HCT116 (cell line): ENCODE data around the gene LHX1. TPM values are rescaled to one million over a fixed set of nuclear protein-coding genes. Genes with fewer than 3 reads are reported as not detected.

ENCODE experiments used
- ATAC-seq: fragments of 200-7000 bp; cut with Tn5 transposase; 2 replicates; pipeline ENCODE4 v1.9.1; 2020; ENCODE audit warnings: mild to moderate bottlenecking, moderate library complexity
- BruUV-seq: library from RNA; stranded (reverse); fragments of 400-500 nt; replicated peaks from 2 replicates; lab custom pipeline; 2021; lab: Mats Ljungman, UMichigan
- CTCF ChIA-PET: fragments of 300-600 bp; sonication (Branson Sonifier 250); formaldehyde crosslinking; loops from one replicate; lab custom pipeline; 2021; ENCODE audit warnings: antibody characterized with exemption; lab: Charles Lee
- POLR2A ChIA-PET: fragments of 300-600, 350-600 bp; sonication (Branson Sonifier 250); formaldehyde crosslinking; loops from one replicate; lab custom pipeline; 2021; ENCODE audit warnings: antibody characterized with exemption; lab: Charles Lee
- RAD21 ChIA-PET, 2 experiments: fragments of 300-600 bp; sonication (Branson Sonifier 250); formaldehyde crosslinking; loops; one replicate each; lab custom pipeline; 2023; ENCODE audit warnings: low total read pairs in 2 of 2; ENCODE audit not compliant: uncharacterized antibody in 2 of 2, unreplicated experiment in 2 of 2, low non-redundant PET in 1 of 2; lab: Charles Lee
- DNase-seq: peaks from one replicate; pipeline ENCODE4 v3.0.0-alpha.2; 2010; ENCODE audit warnings: low read depth, low spot score
- H2AFZ ChIP-seq: fragments of 200-600 bp; shearing (Covaris generic), sonication (generic); 2 replicates; pipeline ENCODE4 v1.6.1; 2017; ENCODE audit warnings: low read depth, mixed run types, mixed read lengths, antibody characterized with exemption, low read length; ENCODE audit not compliant: poor library complexity, severe bottlenecking
- H3K27ac ChIP-seq: 2 replicates; pipeline ENCODE4 v1.5.1; 2012; ENCODE audit warnings: low read depth, low read length
- H3K27me3 ChIP-seq: fragments of 200-600 bp; sonication (generic); 2 replicates; pipeline ENCODE4 v1.6.1; 2016; ENCODE audit warnings: mixed run types, low read length, mixed read lengths; ENCODE audit not compliant: insufficient read depth
- H3K36me3 ChIP-seq, 2 experiments: fragments of 200-500 bp in 1 of 2; fragments of 200-600 bp in 1 of 2; sonication (Bioruptor generic) in 1 of 2; sonication (generic) in 1 of 2; 2 replicates each; pipeline versions ENCODE4 v1.5.1 to v1.6.1; 2014 to 2016; ENCODE audit warnings: low read length in 2 of 2, inconsistent platforms in 1 of 2, mixed read lengths in 1 of 2, mixed run types in 1 of 2; ENCODE audit not compliant: insufficient read depth in 2 of 2, control insufficient read depth in 1 of 2
- H3K4me1 ChIP-seq, 2 experiments: fragments of 200-600 bp in 1 of 2; sonication (generic) in 1 of 2; 2 replicates each; pipeline versions ENCODE4 v1.5.1 to v1.6.1; 2012 to 2017; ENCODE audit warnings: low read length in 2 of 2, inconsistent platforms in 1 of 2, mild to moderate bottlenecking in 1 of 2, mixed read lengths in 1 of 2, mixed run types in 1 of 2, moderate library complexity in 1 of 2; ENCODE audit not compliant: insufficient read depth in 2 of 2, control insufficient read depth in 1 of 2
- H3K4me2 ChIP-seq: fragments of 200-600 bp; sonication (generic); 2 replicates; pipeline ENCODE4 v1.6.1; 2017; ENCODE audit warnings: mixed run types, low read length, mixed read lengths
- H3K4me3 ChIP-seq, 2 experiments: fragments of 200-600 bp in 1 of 2; sonication (generic) in 1 of 2; replicated peaks in 1 of 2; 2 replicates each; pipeline ENCODE4 v1.5.1; 2011 to 2016; ENCODE audit warnings: low read length in 2 of 2, control low read depth in 1 of 2, low read depth in 1 of 2, mild to moderate bottlenecking in 1 of 2, mixed read lengths in 1 of 2, mixed run types in 1 of 2
- H3K79me2 ChIP-seq: fragments of 200-600 bp; sonication (generic); 2 replicates; pipeline ENCODE4 v1.6.1; 2017; ENCODE audit warnings: mild to moderate bottlenecking, mixed run types, low read length, moderate library complexity, mixed read lengths; ENCODE audit not compliant: insufficient read depth
- H3K9ac ChIP-seq: fragments of 200-600 bp; sonication (generic); 2 replicates; pipeline ENCODE4 v1.6.1; 2016; ENCODE audit warnings: low read length, mixed read lengths
- H3K9me2 ChIP-seq: fragments of 200-600 bp; sonication (generic), shearing (Covaris generic); 2 replicates; pipeline ENCODE4 v1.6.1; 2017; ENCODE audit warnings: mixed run types, mild to moderate bottlenecking, moderate library complexity; ENCODE audit not compliant: insufficient read depth
- H3K9me3 ChIP-seq, 2 experiments: fragments of 200-500 bp in 1 of 2; fragments of 200-600 bp in 1 of 2; sonication (Bioruptor generic) in 1 of 2; sonication (generic) in 1 of 2; 2 replicates each; pipeline ENCODE4 v1.6.1; 2014 to 2017; ENCODE audit warnings: low read length in 2 of 2, mixed read lengths in 2 of 2, inconsistent platforms in 1 of 2, low read depth in 1 of 2, mild to moderate bottlenecking in 1 of 2, mixed run types in 1 of 2, moderate library complexity in 1 of 2; ENCODE audit not compliant: control insufficient read depth in 1 of 2, insufficient read depth in 1 of 2
- H4K20me1 ChIP-seq: fragments of 200-600 bp; sonication (generic), shearing (Covaris generic); 2 replicates; pipeline ENCODE4 v1.6.1; 2017; ENCODE audit warnings: mixed run types, mild to moderate bottlenecking, moderate library complexity; ENCODE audit not compliant: insufficient read depth
- CBX3 ChIP-seq: IDR thresholded peaks from 2 replicates; pipeline ENCODE4 v1.6.1; 2012; ENCODE audit warnings: low read depth
- CEBPB ChIP-seq: IDR thresholded peaks from 2 replicates; pipeline ENCODE4 v1.6.1; 2012; ENCODE audit warnings: low read depth
- EGR1 ChIP-seq: IDR thresholded peaks from 2 replicates; pipeline ENCODE4 v1.6.1; 2012; ENCODE audit warnings: low read depth
- ELF1 ChIP-seq: IDR thresholded peaks from 2 replicates; pipeline ENCODE4 v1.6.1; 2012; ENCODE audit warnings: low read depth, borderline replicate concordance
- EZH2 ChIP-seq: fragments of 200-600 bp; sonication (generic); IDR thresholded peaks from 2 replicates; pipeline ENCODE4 v1.6.1; 2017; ENCODE audit warnings: antibody characterized with exemption, mixed run types
- EZH2phosphoT487 ChIP-seq: fragments of 200-600 bp; IDR thresholded peaks from 2 replicates; pipeline ENCODE4 v1.6.1; 2018; ENCODE audit warnings: antibody characterized with exemption, borderline replicate concordance
- FOSL1 ChIP-seq: IDR thresholded peaks from 2 replicates; pipeline ENCODE4 v1.6.1; 2012; ENCODE audit warnings: low read depth
- JUND ChIP-seq: IDR thresholded peaks from 2 replicates; pipeline ENCODE4 v1.6.1; 2012
- POLR2A ChIP-seq: IDR thresholded peaks from 2 replicates; pipeline ENCODE4 v1.7.0; 2011; ENCODE audit warnings: borderline replicate concordance; ENCODE audit not compliant: insufficient read depth, insufficient read length; ENCODE audit errors: extremely low read depth
- POLR2AphosphoS5 ChIP-seq: IDR thresholded peaks from 2 replicates; pipeline ENCODE4 v1.6.1; 2011; ENCODE audit warnings: mild to moderate bottlenecking, low read depth, low read length, moderate library complexity
- RAD21 ChIP-seq: IDR thresholded peaks from 2 replicates; pipeline ENCODE4 v1.6.1; 2012; ENCODE audit warnings: low read depth, mild to moderate bottlenecking
- SIN3A ChIP-seq: IDR thresholded peaks from 2 replicates; pipeline ENCODE4 v1.6.1; 2012; ENCODE audit warnings: low read depth
- SP1 ChIP-seq: IDR thresholded peaks from 2 replicates; pipeline ENCODE4 v1.6.1; 2012; ENCODE audit warnings: low read depth
- YY1 ChIP-seq: IDR thresholded peaks from 2 replicates; pipeline ENCODE4 v1.6.1; 2011; ENCODE audit warnings: low read length, low read depth, moderate library complexity, mild to moderate bottlenecking; ENCODE audit not compliant: insufficient replicate concordance; ENCODE audit errors: extremely low read depth
- ZFX ChIP-seq: fragments of 450-650 bp; IDR thresholded peaks from 2 replicates; pipeline ENCODE4 v1.6.1; 2017
- ZNF274 ChIP-seq: fragments of 200-500 bp; sonication (Bioruptor generic); IDR thresholded peaks from 2 replicates; pipeline ENCODE4 v1.6.1; 2014; ENCODE audit warnings: mild to moderate bottlenecking, low read depth, low read length, inconsistent platforms
- intact Hi-C: fragments of 100-400 bp; cut with micrococcal nuclease; formaldehyde crosslinking; loops from 2 replicates; pipeline ENCODE4 v1.10.0; 2022
- total RNA-seq: library from RNA; stranded (reverse); gene quantifications from one replicate; pipeline ENCODE4 v1.2.1, GENCODE V29; 2021; ENCODE audit not compliant: unreplicated experiment
- TF ChIP-seq, protein P1 (sequence below): IDR thresholded peaks from 2 replicates; pipeline ENCODE4 v1.6.1; 2012; ENCODE audit warnings: low read depth

The LHX1 gene
- total RNA-seq, 1 experiment from 2014 or later, result 0.44 TPM

- DNase-seq, result no peak
- no peaks in the 10 kb centered on the region for H3K9me3 ChIP-seq
- ChIA-PET CTCF (no interaction called here), RAD21 (no interaction called here), POLR2A (no interaction called here)
- no peak for ATAC-seq
- no peaks in the 10 kb centered on the region for H3K27me3 ChIP-seq
- no peak overlapping the region for H3K27ac ChIP-seq
- peak overlapping the region; percentile 15 for H3K4me2 ChIP-seq
- no peak overlapping the region for H2AFZ ChIP-seq
- H4K20me1 ChIP-seq, result no peaks in the 10 kb centered on the region
- H3K9me2 ChIP-seq, result no peaks in the 10 kb centered on the region
- no peaks in the 10 kb centered on the region for H3K36me3 ChIP-seq
- no peaks in the 10 kb centered on the region for H3K79me2 ChIP-seq
- H3K9ac ChIP-seq, result no peak overlapping the region
- no peak overlapping the region for H3K4me3 ChIP-seq
- no TSS peak for BruUV-seq
- peaks cover 50 to 57% of the 10 kb centered on the region in 2 experiments for H3K4me1 ChIP-seq
- intact Hi-C loops, result no loop called here
- TF ChIP-seq JUND, result 0 out of 2 replicates have a peak, but pooled peaks have one; percentile 26
- no peak for TF ChIP-seq ZFX
- TF ChIP-seq SP1, result peak; percentile 21; the same call in 1 of the 2 replicates
Measured at GRCh38 chr17:36923814-36924221, 13.5 kb upstream of the LHX1 start.

GRCh38 chr17:36926226-36926625 is 11.0 kb upstream of the LHX1 start:
- no peak overlapping the region for H2AFZ ChIP-seq
- H3K27me3 ChIP-seq, result no peaks in the 10 kb centered on the region
- POLR2A ChIA-PET, result no interaction called here
- TF ChIP-seq, protein P1, sequence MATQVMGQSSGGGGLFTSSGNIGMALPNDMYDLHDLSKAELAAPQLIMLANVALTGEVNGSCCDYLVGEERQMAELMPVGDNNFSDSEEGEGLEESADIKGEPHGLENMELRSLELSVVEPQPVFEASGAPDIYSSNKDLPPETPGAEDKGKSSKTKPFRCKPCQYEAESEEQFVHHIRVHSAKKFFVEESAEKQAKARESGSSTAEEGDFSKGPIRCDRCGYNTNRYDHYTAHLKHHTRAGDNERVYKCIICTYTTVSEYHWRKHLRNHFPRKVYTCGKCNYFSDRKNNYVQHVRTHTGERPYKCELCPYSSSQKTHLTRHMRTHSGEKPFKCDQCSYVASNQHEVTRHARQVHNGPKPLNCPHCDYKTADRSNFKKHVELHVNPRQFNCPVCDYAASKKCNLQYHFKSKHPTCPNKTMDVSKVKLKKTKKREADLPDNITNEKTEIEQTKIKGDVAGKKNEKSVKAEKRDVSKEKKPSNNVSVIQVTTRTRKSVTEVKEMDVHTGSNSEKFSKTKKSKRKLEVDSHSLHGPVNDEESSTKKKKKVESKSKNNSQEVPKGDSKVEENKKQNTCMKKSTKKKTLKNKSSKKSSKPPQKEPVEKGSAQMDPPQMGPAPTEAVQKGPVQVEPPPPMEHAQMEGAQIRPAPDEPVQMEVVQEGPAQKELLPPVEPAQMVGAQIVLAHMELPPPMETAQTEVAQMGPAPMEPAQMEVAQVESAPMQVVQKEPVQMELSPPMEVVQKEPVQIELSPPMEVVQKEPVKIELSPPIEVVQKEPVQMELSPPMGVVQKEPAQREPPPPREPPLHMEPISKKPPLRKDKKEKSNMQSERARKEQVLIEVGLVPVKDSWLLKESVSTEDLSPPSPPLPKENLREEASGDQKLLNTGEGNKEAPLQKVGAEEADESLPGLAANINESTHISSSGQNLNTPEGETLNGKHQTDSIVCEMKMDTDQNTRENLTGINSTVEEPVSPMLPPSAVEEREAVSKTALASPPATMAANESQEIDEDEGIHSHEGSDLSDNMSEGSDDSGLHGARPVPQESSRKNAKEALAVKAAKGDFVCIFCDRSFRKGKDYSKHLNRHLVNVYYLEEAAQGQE, result no peak
- TF ChIP-seq SIN3A, result no peak
- no peak for TF ChIP-seq ELF1
- no peak for TF ChIP-seq POLR2AphosphoS5
- no peak for TF ChIP-seq ZNF274
- TF ChIP-seq EGR1, result no peak
- TF ChIP-seq EZH2, result no peak
- TF ChIP-seq POLR2A, result no peak
- TF ChIP-seq FOSL1, result no peak
- no peak for TF ChIP-seq YY1
- no peak for TF ChIP-seq EZH2phosphoT487
- TF ChIP-seq ZFX, result no peak
- no peak for TF ChIP-seq CBX3
- TF ChIP-seq RAD21, result no peak
- no peak for TF ChIP-seq CEBPB
- intact Hi-C loops, result no loop called here
- H3K27ac ChIP-seq, result no peak overlapping the region
- ATAC-seq (no peak), DNase-seq (no peak)
- H3K9me3 ChIP-seq, result no peaks in the 10 kb centered on the region
- H3K9ac ChIP-seq, result no peak overlapping the region
- CTCF ChIA-PET, result no interaction called here
- BruUV-seq, result no TSS peak
- H3K79me2 ChIP-seq, result no peaks in the 10 kb centered on the region
- no peaks in the 10 kb centered on the region for H3K36me3 ChIP-seq
- H4K20me1 ChIP-seq, result no peaks in the 10 kb centered on the region
- no peaks in the 10 kb centered on the region for H3K9me2 ChIP-seq
- peaks cover 27 to 33% of the 10 kb centered on the region in 2 experiments for H3K4me1 ChIP-seq
- no peak overlapping the region for H3K4me3 ChIP-seq
- no peak overlapping the region for H3K4me2 ChIP-seq
- RAD21 ChIA-PET, result no interaction called here
